Stimulated activated CD8-positive, alpha-beta memory T cell treated with anti-CD3 and anti-CD28 coated beads, Interleukin-4, amount 100 ng/mL, for 48 hours (primary cell): ENCODE results near the gene ZNF844.
"Not testable (repeated sequence)": the region's sequence is repeated elsewhere in the genome, so short reads cannot be mapped to it uniquely, and the experiment has no call there.

ENCODE experiments used
- DNase-seq: peaks from one replicate; pipeline ENCODE4 v3.0.0-alpha.2; 2020

The ZNF844 gene

GRCh38 chr19:12092956-12093355 lies 28.4 kb downstream of the ZNF844 start:
- DNase-seq: no peak

- DNase-seq: no peak
Observed at GRCh38 chr19:12093777-12094176, 29.2 kb downstream of the ZNF844 start.

- DNase-seq: no peak
Observed at GRCh38 chr19:12095111-12095790, 30.7 kb downstream of the ZNF844 start.

GRCh38 chr19:12098040-12098439 lies 33.5 kb downstream of the ZNF844 start:
- DNase-seq: no peak

GRCh38 chr19:12103909-12104308 lies 39.4 kb downstream of the ZNF844 start:
- DNase-seq: not testable (repeated sequence)

- DNase-seq: no peak
Observed at GRCh38 chr19:12111176-12111575, 46.6 kb downstream of the ZNF844 start.

GRCh38 chr19:12111943-12112637 lies 47.6 kb downstream of the ZNF844 start:
- no peak for DNase-seq

- no peak for DNase-seq
Observed at GRCh38 chr19:12112701-12113100, 48.2 kb downstream of the ZNF844 start.

GRCh38 chr19:12113121-12113520 lies 48.6 kb downstream of the ZNF844 start:
- no peak for DNase-seq

GRCh38 chr19:12117201-12117970 lies 52.9 kb downstream of the ZNF844 start:
- no peak for DNase-seq

- DNase-seq: no peak
Observed at GRCh38 chr19:12126707-12127106, 62.2 kb downstream of the ZNF844 start.
